HG02870 (cell line): ENCODE results near the gene KCNH3.
"Not testable (repeated sequence)": the region's sequence is repeated elsewhere in the genome, so short reads cannot be mapped to it uniquely, and the experiment has no call there.

Experiments used
- ATAC-seq: cut with Tn5 transposase; IDR thresholded peaks from one replicate; pipeline ENCODE4 v1.9.1; 2021; ENCODE audit warnings: mild to moderate bottlenecking, moderate library complexity; ENCODE audit not compliant: unreplicated experiment

Gene KCNH3

DNA sequence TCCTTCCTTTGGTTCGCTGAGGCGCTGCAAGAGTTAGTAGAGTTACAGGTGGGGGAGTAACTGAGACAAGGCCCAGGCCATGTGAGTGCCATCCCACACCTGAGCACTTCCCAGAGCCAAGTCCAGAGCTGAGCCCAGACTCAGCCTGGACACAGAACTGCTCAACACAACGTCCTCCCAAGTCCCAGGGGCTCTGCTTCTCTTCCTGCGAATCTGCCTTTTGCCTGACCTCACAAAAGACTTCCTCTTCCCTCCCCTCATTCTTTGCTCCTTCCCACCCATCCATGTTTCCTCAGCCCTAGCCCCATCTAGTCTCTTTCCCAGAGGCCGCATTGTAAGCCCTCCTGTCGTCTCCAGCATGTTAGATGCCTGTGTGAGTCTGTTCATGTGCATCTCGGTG is 45.8 kb downstream of the KCNH3 start:
- ATAC-seq, result no peak

DNA sequence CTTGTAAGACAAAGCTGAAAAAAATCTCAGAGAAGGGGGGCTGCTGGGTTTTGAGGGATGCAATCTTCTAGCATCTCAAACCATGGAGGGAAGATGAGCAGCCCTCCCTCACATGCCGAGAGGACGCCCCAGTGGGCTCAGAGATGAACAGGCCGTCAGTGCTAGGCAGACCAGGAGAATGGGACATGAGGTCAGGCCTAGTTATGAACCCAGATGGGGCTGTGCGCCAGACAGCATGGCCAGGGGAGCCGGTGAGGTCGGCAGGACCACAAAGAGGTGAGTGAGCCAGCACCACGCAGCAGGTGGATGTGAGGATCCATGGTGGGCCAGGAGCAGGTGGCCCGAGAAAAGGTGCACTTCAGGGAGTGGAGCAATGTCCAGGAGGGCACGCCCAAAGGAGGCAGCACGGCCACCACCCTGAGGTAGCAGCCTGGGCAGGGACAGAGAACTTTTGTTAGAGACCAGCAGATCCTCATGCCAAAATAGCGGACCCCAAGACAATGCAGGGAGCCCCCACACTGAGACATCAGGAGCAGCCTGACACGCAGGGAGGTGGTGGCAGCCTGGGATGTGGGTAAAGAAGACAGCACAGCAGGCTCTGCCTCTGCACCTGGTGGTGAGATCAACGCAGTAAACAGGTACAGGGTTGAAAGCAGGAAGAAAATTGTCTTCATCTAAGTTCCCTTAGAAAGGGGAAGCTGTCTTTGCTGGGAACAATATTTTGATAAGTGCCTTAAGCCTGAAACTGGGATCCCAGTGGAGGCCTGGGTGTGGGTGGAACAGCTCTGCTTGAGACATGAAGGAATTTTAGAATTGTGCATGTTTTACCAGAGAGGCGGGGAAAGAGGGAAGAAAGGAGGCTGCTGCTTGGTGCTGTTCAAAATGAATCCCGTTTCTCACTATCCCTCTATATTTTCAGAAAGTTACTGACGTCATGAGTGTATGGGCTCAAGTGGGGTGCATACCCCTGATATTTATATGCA is 46.9 kb downstream of the KCNH3 start:
- ATAC-seq, result no peak

DNA sequence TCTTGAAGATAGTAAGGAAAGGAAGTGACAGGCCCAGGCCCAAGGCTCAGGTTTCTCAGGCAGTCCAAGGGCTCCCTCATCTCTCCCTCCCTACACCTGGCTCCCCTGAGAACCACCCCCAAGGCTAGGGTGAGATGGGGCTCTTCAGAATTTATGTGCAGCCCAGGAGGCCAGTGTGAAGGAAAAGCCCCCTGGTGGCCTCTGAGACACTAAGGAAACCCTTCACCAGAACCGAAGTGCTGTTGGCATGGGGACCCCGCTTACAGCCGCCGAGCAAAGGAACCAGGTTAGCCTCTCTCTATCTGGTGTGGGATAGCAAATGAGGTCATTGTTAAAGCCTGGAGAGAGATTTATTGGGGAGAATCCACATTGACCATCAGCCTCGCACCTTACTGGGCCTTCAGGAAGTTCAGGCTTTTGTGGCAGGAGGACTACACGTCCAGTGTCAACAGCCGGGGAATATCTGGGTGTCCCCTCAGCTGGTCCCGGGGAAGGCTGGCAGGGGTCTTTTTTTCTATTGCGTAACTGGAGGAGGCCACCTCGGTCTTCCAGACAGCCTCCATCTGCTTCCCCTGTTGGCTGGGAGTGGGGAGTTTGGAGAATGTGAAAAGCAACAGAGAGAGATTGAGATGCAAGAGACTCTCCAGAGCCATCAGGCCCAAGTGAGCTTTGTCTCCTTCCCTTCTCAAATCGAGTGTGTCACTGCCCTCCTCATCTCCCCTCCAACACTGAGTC is 48.5 kb downstream of the KCNH3 start:
- no peak for ATAC-seq

DNA sequence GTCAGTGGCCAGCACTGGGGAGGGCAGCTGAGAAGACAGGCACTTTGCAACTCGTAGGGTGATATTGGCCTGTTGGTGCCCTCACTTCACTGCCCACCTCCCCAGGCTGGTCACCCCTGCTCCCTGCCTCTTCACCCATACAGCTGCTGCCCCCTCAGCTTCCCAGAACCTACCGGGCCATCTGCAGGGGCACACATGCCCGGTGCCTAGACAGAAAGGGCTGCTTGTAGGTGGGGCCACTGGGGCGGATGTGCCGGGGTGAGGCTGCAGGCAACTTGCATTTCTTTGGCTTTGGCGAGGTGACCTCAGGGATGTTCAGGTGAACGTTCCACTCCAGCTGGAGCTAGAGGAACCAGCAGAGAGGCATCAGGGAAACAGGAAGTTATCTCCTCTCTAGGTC is 49.5 kb downstream of the KCNH3 start:
- no peak for ATAC-seq

DNA sequence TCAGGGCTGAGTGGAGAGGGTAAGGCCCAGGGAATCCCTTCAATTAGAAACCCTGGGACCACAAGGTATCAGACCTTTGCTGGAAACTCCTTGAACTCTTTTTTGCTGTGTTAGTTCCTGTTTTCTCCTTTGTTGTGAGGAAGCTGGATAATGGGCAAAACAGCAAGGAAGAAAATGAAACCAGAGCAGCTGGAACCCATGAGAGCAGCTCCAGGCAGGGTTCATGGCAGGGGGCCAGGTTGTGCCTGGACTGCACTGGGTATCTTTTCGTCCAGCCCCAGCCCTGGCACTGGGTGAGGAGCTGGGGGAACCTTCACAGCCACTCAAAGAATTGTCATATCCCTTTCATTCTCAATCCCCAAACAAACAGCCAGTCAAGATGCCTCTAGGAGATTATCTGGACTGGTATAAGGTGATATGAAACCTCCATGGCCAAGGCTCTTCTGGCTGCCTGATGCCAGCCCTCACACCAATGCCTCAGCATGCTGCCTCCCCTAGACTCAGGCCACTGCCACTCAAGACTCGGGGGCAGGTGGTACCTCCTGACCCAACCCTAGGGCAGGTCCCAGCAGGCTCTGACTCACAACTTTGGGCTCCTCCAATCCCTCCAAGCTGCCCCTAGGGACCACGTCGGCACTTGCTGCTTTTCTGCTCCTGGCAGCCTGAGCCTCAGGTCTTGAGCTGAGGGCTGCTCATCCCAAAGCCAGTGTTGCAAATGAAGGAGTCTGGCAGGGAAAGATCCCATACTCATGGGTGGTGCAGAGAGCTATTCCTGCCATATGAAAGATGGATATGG is 50.1 kb downstream of the KCNH3 start:
- no peak for ATAC-seq

DNA sequence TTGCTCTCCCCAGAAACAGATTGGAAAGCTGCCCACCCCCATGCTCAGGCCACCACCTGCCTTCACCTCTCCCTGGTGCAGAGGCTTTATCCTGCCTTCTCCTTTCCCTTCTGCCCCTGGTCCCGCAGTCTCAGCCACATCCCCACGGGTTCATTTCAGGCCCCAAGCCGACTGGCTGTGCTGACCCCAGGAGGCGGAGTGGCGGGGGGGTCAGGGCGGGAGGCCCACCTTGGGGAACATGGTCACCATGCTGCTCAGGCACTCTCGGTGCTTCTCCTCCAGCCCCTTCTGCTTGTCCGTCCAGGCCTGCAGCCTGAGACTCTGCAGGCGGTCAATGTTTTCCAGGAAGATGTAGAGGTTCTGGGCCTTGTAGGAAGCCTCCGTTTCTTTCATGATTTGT is 59.7 kb downstream of the KCNH3 start:
- no peak for ATAC-seq

DNA sequence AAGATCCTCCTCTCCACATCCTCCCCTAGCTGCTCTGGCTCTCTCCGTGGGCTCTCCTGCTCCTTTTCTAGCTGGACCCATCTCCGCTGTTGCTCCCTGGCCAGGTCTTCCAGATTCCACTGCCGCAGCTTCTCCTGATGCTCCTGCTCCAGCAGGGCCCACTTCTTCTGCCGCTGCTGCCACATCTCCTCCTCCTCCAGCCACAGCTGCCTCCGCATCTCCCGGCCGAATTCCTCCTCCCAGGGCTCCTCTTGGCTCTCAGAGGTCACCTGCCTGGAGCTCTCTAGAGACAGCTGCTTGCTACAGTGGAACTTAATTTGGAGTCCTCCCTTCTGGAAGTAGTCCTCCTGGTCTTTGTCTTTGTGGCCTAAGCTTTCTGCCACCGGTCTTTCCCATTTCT is 61.1 kb downstream of the KCNH3 start:
- ATAC-seq, result no peak

DNA sequence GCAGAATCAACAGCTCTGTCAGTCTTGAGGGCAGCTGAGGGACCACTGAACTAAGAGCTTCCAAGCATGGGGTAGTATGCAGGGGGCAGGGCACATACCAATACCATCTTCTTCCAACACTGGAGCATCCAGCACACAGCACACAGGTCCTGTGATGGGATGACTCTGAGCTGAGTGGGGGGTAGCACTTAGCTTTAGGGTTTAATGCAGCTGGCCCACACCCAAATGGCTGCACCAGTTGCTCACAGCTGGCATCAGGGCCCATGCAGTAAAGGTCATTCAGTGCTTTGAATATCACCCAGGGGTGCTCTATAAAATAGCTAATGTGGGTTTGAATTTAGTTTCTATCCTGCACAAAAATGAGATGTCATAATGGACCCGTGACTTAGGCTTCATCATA is 64.9 kb downstream of the KCNH3 start:
- no peak for ATAC-seq

DNA sequence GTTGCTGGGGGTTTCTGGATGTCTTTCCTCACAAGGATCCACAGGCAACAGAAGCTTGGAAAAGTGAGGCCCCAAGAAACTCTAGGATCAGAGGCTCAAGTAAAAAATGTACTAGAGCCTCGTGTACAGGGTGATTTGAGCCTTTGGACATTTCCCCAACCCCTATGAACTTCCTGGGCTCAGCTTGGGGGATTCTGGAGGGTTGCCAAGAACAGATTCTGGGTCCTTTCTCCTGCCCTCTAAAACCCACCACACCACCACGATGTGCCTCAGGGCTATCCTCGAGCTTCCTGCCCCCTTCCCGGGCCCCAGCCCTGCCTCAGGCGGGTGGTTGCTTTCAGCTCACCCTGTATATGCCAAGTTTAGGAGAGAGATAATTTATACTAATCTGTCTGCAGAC is 66.0 kb downstream of the KCNH3 start:
- ATAC-seq, result no peak

DNA sequence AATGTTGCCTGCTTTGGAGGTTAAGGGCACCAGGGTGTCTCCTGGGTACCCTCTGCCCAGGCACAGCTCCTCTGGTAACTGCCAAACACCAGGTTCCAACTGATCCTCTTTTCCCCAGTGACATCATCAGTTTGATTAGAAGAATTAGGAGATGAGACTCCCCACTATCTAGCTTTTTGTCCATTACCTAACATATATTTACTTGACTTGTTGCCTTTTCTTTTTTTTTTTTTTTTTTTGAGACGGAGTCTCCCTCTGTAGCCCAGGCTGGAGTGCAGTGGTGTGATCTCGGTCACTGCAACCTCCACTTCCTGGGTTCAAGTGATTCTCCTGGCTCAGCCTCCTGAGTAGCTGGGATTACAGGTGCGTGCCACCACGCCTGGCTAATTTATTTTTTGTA is 66.7 kb downstream of the KCNH3 start, which contains the start of gene FAM186B:
FAM186B (minus strand) TSS at position 101 of the 400 bp plus-strand sequence. CDS start 162 bp downstream, outside the sequence.
- not testable (repeated sequence) for ATAC-seq
